Measurements from ENCODE around the gene TFPI2. TPM values are rescaled to one million over a fixed set of nuclear protein-coding genes. Genes with fewer than 3 reads are reported as not detected.

TFPI2 gene
- total RNA-seq, 2 experiments from 2014 or later: not detected

GRCh38 chr7:93895859-93896600 lies 5.5 kb upstream of the TFPI2 start:
- Histone ChIP-seq H3K36me3 (ENCODE audit: insufficient read depth, low read length) (no peaks in the 10 kb centered on the region), H3K9me2 (ENCODE audit: insufficient read depth, low read length) (no peaks in the 10 kb centered on the region), H3K4me2 (ENCODE audit: low read length) (no peak overlapping the region), H4K20me1 (ENCODE audit: insufficient read depth, low read length) (no peaks in the 10 kb centered on the region), H3K9me3 (ENCODE audit: low read length) (no peaks in the 10 kb centered on the region), H2AFZ (ENCODE audit: low read length) (no peak overlapping the region), H3K27ac (ENCODE audit: low read depth, low read length, poor library complexity, severe bottlenecking) (no peak overlapping the region), H3K79me2 (ENCODE audit: insufficient read depth, low read depth, low read length) (no peaks in the 10 kb centered on the region), H3K4me3 (ENCODE audit: low read depth, low read length, poor library complexity, severe bottlenecking) (no peak overlapping the region), H3K4me1 (ENCODE audit: insufficient read depth, low read length, poor library complexity, severe bottlenecking) (no peaks in the 10 kb centered on the region)
- intact Hi-C loops (cut with micrococcal nuclease; ENCODE audit: unreplicated experiment): no loop called here
- TF ChIP-seq EZH2phosphoT487 (IDR thresholded peaks at IDR 0.05; ENCODE audit: borderline replicate concordance, low read depth, low read length): no peak
- no peak for TF ChIP-seq CTCF (conservative IDR thresholded peaks at IDR 0.05; ENCODE audit: low read length)
- no TSS peak for BruUV-seq (replicated peaks)
- no peak for DNase-seq (ENCODE audit: low spot score)
- POLR2A ChIA-PET: interaction anchor here (0.8 to 2.0 kb wide), 7 partner anchors 9 to 310 kb away, joined by 3 to 6 read pairs (median 4); partner anchors contain the start of gene GNGT1
- CTCF ChIA-PET (ENCODE audit: unreplicated experiment): no interaction called here

GRCh38 chr7:93894966-93895640 lies 4.5 kb upstream of the TFPI2 start:
- no TSS peak for BruUV-seq (replicated peaks)
- H3K27ac ChIP-seq (ENCODE audit: low read depth, low read length, poor library complexity, severe bottlenecking): no peak overlapping the region
- no peaks in the 10 kb centered on the region for H4K20me1 ChIP-seq (ENCODE audit: insufficient read depth, low read length)
- intact Hi-C loops (cut with micrococcal nuclease; ENCODE audit: unreplicated experiment): no loop called here
- no peaks in the 10 kb centered on the region for H3K36me3 ChIP-seq (ENCODE audit: insufficient read depth, low read length)
- H2AFZ ChIP-seq (ENCODE audit: low read length): no peak overlapping the region
- DNase-seq (ENCODE audit: low spot score): no peak
- no peak overlapping the region for H3K4me2 ChIP-seq (ENCODE audit: low read length)
- H3K79me2 ChIP-seq (ENCODE audit: insufficient read depth, low read depth, low read length): no peaks in the 10 kb centered on the region
- no peaks in the 10 kb centered on the region for H3K9me3 ChIP-seq (ENCODE audit: low read length)
- no peaks in the 10 kb centered on the region for H3K9me2 ChIP-seq (ENCODE audit: insufficient read depth, low read length)
- H3K4me3 ChIP-seq (ENCODE audit: low read depth, low read length, poor library complexity, severe bottlenecking): no peak overlapping the region
- TF ChIP-seq EZH2phosphoT487 (IDR thresholded peaks at IDR 0.05; ENCODE audit: borderline replicate concordance, low read depth, low read length): no peak
- TF ChIP-seq CTCF (conservative IDR thresholded peaks at IDR 0.05; ENCODE audit: low read length): no peak
- ChIA-PET CTCF (ENCODE audit: unreplicated experiment) (no interaction called here), POLR2A (interaction anchor here (0.8 kb wide), 1 partner anchor 311 kb away, joined by 4 read pairs; no protein-coding TSS in a partner anchor)
- H3K4me1 ChIP-seq (ENCODE audit: insufficient read depth, low read length, poor library complexity, severe bottlenecking): no peaks in the 10 kb centered on the region

GRCh38 chr7:93894426-93894825 lies 3.9 kb upstream of the TFPI2 start:
- Histone ChIP-seq H3K27ac (ENCODE audit: low read depth, low read length, poor library complexity, severe bottlenecking) (no peak overlapping the region), H2AFZ (ENCODE audit: low read length) (no peak overlapping the region), H3K79me2 (ENCODE audit: insufficient read depth, low read depth, low read length) (no peaks in the 10 kb centered on the region), H3K9me2 (ENCODE audit: insufficient read depth, low read length) (no peaks in the 10 kb centered on the region), H3K9me3 (ENCODE audit: low read length) (no peaks in the 10 kb centered on the region), H3K4me2 (ENCODE audit: low read length) (no peak overlapping the region), H3K4me3 (ENCODE audit: low read depth, low read length, poor library complexity, severe bottlenecking) (no peak overlapping the region), H4K20me1 (ENCODE audit: insufficient read depth, low read length) (no peaks in the 10 kb centered on the region), H3K4me1 (ENCODE audit: insufficient read depth, low read length, poor library complexity, severe bottlenecking) (no peaks in the 10 kb centered on the region), H3K36me3 (ENCODE audit: insufficient read depth, low read length) (no peaks in the 10 kb centered on the region)
- intact Hi-C loops (cut with micrococcal nuclease; ENCODE audit: unreplicated experiment): no loop called here
- DNase-seq (ENCODE audit: low spot score): no peak
- TF ChIP-seq CTCF (conservative IDR thresholded peaks at IDR 0.05; ENCODE audit: low read length): no peak
- no peak for TF ChIP-seq EZH2phosphoT487 (IDR thresholded peaks at IDR 0.05; ENCODE audit: borderline replicate concordance, low read depth, low read length)
- ChIA-PET CTCF (ENCODE audit: unreplicated experiment) (no interaction called here), POLR2A (no interaction called here)
- BruUV-seq (replicated peaks): no TSS peak

All from OCI-LY7 (cell line).